Natural killer cell (primary cell): Measurements from ENCODE around the gene GAB2. TPM values are rescaled to one million over a fixed set of nuclear protein-coding genes. Genes with fewer than 3 reads are reported as not detected.

Experiments
- ATAC-seq, 3 donors: fragments of 150-1000 bp in 2 of 3; fragments of 200-7000 bp in 1 of 3; cut with Tn5 transposase; 1 replicate in 1 of 3; 2 replicates in 2 of 3; pipeline ENCODE4 v1.10.0; 2021; ENCODE audit warnings: mild to moderate bottlenecking in 2 of 3, moderate library complexity in 2 of 3
- DNase-seq, 2 donors: peaks; one replicate each; pipeline versions ENCODE4 v3.0.0 to v3.0.0-alpha.2; 2013 to 2021; ENCODE audit warnings: mixed read lengths in 1 of 2
- H3K27ac ChIP-seq: one replicate; pipeline ENCODE4 v1.5.1; 2013; ENCODE audit warnings: mild to moderate bottlenecking, low read length
- H3K27me3 ChIP-seq: one replicate; pipeline ENCODE4 v1.6.1; 2013; ENCODE audit warnings: low read length; ENCODE audit not compliant: control insufficient read depth, insufficient read depth
- H3K36me3 ChIP-seq: one replicate; pipeline ENCODE4 v1.6.1; 2013; ENCODE audit warnings: low read length; ENCODE audit not compliant: control insufficient read depth, insufficient read depth
- H3K4me1 ChIP-seq: one replicate; pipeline ENCODE4 v1.6.1; 2013; ENCODE audit warnings: low read length; ENCODE audit not compliant: control insufficient read depth, insufficient read depth
- H3K4me3 ChIP-seq: one replicate; pipeline ENCODE4 v1.5.1; 2013; ENCODE audit warnings: low read length
- H3K9me3 ChIP-seq: one replicate; pipeline ENCODE4 v1.6.1; 2013; ENCODE audit warnings: low read length; ENCODE audit not compliant: control insufficient read depth, insufficient read depth
- H3K27ac Mint-ChIP-seq, 2 donors: one replicate each; pipeline ENCODE4 v1.8.0; 2022; ENCODE audit warnings: mild to moderate bottlenecking in 2 of 2, mixed read lengths in 2 of 2, moderate library complexity in 1 of 2
- H3K27me3 Mint-ChIP-seq, 2 donors: one replicate each; pipeline ENCODE4 v1.8.0; 2022; ENCODE audit warnings: low read depth in 2 of 2, mixed read lengths in 2 of 2
- H3K36me3 Mint-ChIP-seq: one replicate; pipeline ENCODE4 v1.8.0; 2022; ENCODE audit warnings: mixed read lengths
- H3K4me1 Mint-ChIP-seq, 2 donors: one replicate each; pipeline ENCODE4 v1.8.0; 2022; ENCODE audit warnings: mixed read lengths in 2 of 2
- H3K4me3 Mint-ChIP-seq: one replicate; pipeline ENCODE4 v1.8.0; 2022; ENCODE audit warnings: mild to moderate bottlenecking, moderate library complexity, mixed read lengths
- H3K9me3 Mint-ChIP-seq, 2 donors: one replicate each; pipeline ENCODE4 v1.8.0; 2022; ENCODE audit warnings: mixed read lengths in 2 of 2
- WGBS: methylation state at CpG from one replicate; pipeline ENCODE4 v1.1.7; 2013; ENCODE audit warnings: missing lambda C conversion rate; ENCODE audit not compliant: insufficient coverage; 5-methylcytosine and 5-hydroxymethylcytosine counted together
- intact Hi-C: fragments of 100-400 bp; cut with micrococcal nuclease; formaldehyde crosslinking; loops from one replicate; pipeline ENCODE4 v1.14.2; 2022
- total RNA-seq, 4 donors: library from RNA; stranded (reverse); fragments of 120-200 nt in 1 of 4; gene quantifications; one replicate each; pipeline versions ENCODE4 v1.2.3 to v1.2.4, GENCODE V29; 2013 to 2022
- TF ChIP-seq, protein P1 (sequence below): fragments of 200-600 bp; IDR thresholded peaks from one replicate; pipeline ENCODE4 v1.8.0; 2022; ENCODE audit warnings: antibody characterized with exemption

The GAB2 gene
- total RNA-seq, 3 donors from 2014 or later (not counting 1 experiment from before 2014, with no cell fraction given): 4.3 to 58.4 (median 8.1) TPM

DNA sequence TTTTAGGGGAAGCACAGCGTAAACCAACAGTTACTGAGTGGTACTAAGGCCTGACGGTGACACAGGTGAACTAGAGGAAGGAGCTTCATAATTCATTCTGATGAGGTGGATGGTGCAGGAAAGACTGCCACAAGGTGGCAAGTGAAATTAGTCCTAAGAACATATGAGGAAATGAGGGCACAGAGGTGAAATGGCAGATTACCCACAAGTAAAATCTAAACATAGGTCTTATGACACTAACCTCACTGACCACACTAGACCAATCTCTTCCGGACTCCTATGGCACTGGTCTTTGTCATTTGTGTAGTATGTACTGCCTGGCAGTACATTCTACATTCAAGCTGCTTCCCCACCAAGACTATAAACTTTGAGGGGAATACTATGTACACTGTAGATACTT is 20.2 kb downstream of the GAB2 start:
- intact Hi-C loops: no loop called here
- TF ChIP-seq, protein P1, sequence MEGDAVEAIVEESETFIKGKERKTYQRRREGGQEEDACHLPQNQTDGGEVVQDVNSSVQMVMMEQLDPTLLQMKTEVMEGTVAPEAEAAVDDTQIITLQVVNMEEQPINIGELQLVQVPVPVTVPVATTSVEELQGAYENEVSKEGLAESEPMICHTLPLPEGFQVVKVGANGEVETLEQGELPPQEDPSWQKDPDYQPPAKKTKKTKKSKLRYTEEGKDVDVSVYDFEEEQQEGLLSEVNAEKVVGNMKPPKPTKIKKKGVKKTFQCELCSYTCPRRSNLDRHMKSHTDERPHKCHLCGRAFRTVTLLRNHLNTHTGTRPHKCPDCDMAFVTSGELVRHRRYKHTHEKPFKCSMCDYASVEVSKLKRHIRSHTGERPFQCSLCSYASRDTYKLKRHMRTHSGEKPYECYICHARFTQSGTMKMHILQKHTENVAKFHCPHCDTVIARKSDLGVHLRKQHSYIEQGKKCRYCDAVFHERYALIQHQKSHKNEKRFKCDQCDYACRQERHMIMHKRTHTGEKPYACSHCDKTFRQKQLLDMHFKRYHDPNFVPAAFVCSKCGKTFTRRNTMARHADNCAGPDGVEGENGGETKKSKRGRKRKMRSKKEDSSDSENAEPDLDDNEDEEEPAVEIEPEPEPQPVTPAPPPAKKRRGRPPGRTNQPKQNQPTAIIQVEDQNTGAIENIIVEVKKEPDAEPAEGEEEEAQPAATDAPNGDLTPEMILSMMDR: no peak
- Histone ChIP-seq H3K27me3 (no peaks in the 10 kb centered on the region), H3K9me3 (no peaks in the 10 kb centered on the region), H3K4me3 (no peak overlapping the region), H3K4me1 (no peaks in the 10 kb centered on the region), H3K27ac (no peak overlapping the region), H3K36me3 (no peaks in the 10 kb centered on the region)
- 20% methylated on average over 2 of the region's 3 CpGs for WGBS
- peak in 1 of 2 donors; percentile 33 for DNase-seq
- no peaks in the 10 kb centered on the region for H3K9me3 Mint-ChIP-seq
- peaks cover 10 to 14% of the 10 kb centered on the region in 2 donors for H3K4me1 Mint-ChIP-seq
- H3K27ac Mint-ChIP-seq: peak overlapping the region in 1 of 2 donors; percentile 28
- H3K27me3 Mint-ChIP-seq: no peaks in the 10 kb centered on the region
- H3K36me3 Mint-ChIP-seq: no peaks in the 10 kb centered on the region
- ATAC-seq: peak; percentile 88 to 92 (median 89)
- H3K4me3 Mint-ChIP-seq: no peak overlapping the region

DNA sequence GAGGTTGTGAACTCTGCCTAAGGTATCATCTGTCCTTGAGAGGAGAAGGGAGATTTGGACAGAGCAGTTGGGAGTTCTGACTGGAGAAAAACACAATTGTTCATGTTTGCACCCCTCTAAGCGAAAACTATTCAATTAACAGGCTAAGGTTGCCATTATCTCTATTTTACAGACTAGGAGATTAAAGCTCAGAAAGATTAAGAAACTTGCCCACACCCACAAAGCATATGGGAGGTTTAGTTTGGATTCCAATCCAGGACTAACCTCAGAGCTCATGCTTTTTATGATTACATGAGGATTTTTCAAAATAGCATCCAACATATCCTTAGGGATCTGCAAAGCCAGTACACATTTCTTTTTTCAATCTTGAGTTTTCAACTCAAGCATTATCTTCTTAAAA is 22.0 kb downstream of the GAB2 start:
- H3K27ac ChIP-seq: no peak overlapping the region
- no peaks in the 10 kb centered on the region for H3K27me3 ChIP-seq
- no peaks in the 10 kb centered on the region for H3K4me1 ChIP-seq
- no peak overlapping the region for H3K4me3 ChIP-seq
- TF ChIP-seq, protein P1: no peak
- ATAC-seq (no peak), DNase-seq (no peak)
- Mint-ChIP-seq H3K27me3 (no peaks in the 10 kb centered on the region), H3K4me3 (no peak overlapping the region), H3K36me3 (no peaks in the 10 kb centered on the region), H3K4me1 (peaks cover 10 to 14% of the 10 kb centered on the region in 2 donors), H3K27ac (no peak overlapping the region), H3K9me3 (no peaks in the 10 kb centered on the region)
- no CpG with 5 or more reads among the region's 1 CpG for WGBS
- no peaks in the 10 kb centered on the region for H3K9me3 ChIP-seq
- intact Hi-C loops: no loop called here
- H3K36me3 ChIP-seq: no peaks in the 10 kb centered on the region

DNA sequence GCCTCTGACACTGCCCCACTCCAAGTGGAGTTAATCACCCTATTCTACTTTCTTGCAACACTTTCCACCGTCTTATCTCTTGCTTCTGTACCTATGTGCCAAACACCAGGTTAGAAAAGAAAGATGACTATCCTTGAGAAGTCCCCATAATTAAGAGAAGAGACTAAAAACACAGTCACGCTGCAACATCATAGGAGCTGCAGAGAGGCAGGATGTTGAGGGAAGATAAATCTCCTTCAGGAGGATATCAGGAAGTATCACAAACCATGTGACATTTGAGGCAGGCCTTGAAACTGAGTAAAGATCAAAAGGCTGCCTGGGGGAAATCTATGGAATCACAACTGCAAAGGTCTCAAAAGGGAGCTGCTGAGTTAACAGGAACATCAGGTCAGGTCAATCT is 24.8 kb downstream of the GAB2 start:
- WGBS: 79% methylated on average over 2 of the region's 2 CpGs
- Histone ChIP-seq H3K27ac (no peak overlapping the region), H3K36me3 (no peaks in the 10 kb centered on the region), H3K4me1 (no peaks in the 10 kb centered on the region), H3K4me3 (no peak overlapping the region), H3K27me3 (no peaks in the 10 kb centered on the region), H3K9me3 (no peaks in the 10 kb centered on the region)
- H3K4me3 Mint-ChIP-seq: no peak overlapping the region
- no peaks in the 10 kb centered on the region for H3K36me3 Mint-ChIP-seq
- DNase-seq (no peak), ATAC-seq (no peak)
- TF ChIP-seq, protein P1: no peak
- no peaks in the 10 kb centered on the region for H3K27me3 Mint-ChIP-seq
- H3K4me1 Mint-ChIP-seq: peaks cover 9 to 14% of the 10 kb centered on the region in 2 donors
- H3K27ac Mint-ChIP-seq: no peak overlapping the region
- H3K9me3 Mint-ChIP-seq: no peaks in the 10 kb centered on the region
- intact Hi-C loops: no loop called here

DNA sequence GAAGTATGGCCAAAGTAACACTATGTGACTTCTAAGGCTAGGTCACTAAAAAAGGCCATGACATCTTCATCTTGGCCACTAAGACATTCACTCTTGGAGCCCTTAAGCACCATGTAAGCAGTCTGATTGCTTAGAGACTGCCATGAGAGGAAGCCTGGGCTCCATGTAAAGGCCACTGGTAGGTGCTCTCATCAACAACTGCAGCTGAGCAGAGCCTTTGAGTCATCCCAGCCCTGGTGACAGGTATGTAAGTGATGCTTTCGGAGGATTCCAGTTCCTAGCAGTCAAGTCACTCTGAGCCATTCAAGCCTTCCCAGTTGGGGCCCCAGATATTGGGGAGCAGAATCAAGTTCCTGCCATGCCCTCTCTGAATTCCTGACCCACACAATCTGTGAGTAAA is 26.2 kb downstream of the GAB2 start:
- Histone ChIP-seq H3K4me3 (no peak overlapping the region), H3K27me3 (no peaks in the 10 kb centered on the region), H3K36me3 (no peaks in the 10 kb centered on the region), H3K27ac (no peak overlapping the region), H3K9me3 (no peaks in the 10 kb centered on the region), H3K4me1 (no peaks in the 10 kb centered on the region)
- intact Hi-C loops: no loop called here
- no peak for DNase-seq
- ATAC-seq: no peak
- TF ChIP-seq, protein P1: no peak
- Mint-ChIP-seq H3K27ac (no peak overlapping the region), H3K4me1 (peaks cover 0 to 5% of the 10 kb centered on the region in 2 donors), H3K9me3 (no peaks in the 10 kb centered on the region), H3K36me3 (no peaks in the 10 kb centered on the region), H3K27me3 (no peaks in the 10 kb centered on the region), H3K4me3 (no peak overlapping the region)
- 93% methylated on average over 1 of the region's 1 CpG for WGBS
